Stomach (tissue), 9 donors: Measurements from ENCODE around the gene FBXL19. TPM values are rescaled to one million over a fixed set of nuclear protein-coding genes. Genes with fewer than 3 reads are reported as not detected.

Experiments used
- DNase-seq, 2 donors: peaks; one replicate each; pipeline versions ENCODE4 v3.0.0 to v3.0.0-alpha.2; 2013 to 2019
- H3K27ac ChIP-seq, 5 donors: fragments of 200-600 bp in 4 of 5; sonication (generic) in 4 of 5; one replicate each; pipeline ENCODE4 v1.5.1; 2013 to 2019; ENCODE audit warnings: mild to moderate bottlenecking in 1 of 5, moderate library complexity in 1 of 5
- H3K27me3 ChIP-seq, 3 donors: fragments of 200-600 bp; sonication (generic); one replicate each; pipeline ENCODE4 v1.5.1; 2017 to 2019; ENCODE audit warnings: mixed run types in 1 of 3
- H3K36me3 ChIP-seq, 4 donors: fragments of 200-600 bp; sonication (generic); 1 replicate in 3 of 4; 2 replicates in 1 of 4; pipeline ENCODE4 v1.5.1; 2016 to 2019
- H3K4me1 ChIP-seq, 4 donors: fragments of 200-600 bp; sonication (generic); one replicate each; pipeline ENCODE4 v1.5.1; 2016 to 2019
- H3K4me3 ChIP-seq, 4 donors: fragments of 200-600 bp; sonication (generic) in 3 of 4; one replicate each; pipeline ENCODE4 v1.5.1; 2016 to 2019; ENCODE audit warnings: mild to moderate bottlenecking in 1 of 4
- H3K9me3 ChIP-seq, 4 donors: fragments of 200-600 bp; sonication (generic); one replicate each; pipeline ENCODE4 v1.5.1; 2016 to 2019
- CTCF ChIP-seq, 7 experiments: fragments of 450-650 bp in 4 of 7; fragments of 200-600 bp in 3 of 7; sonication (generic) in 3 of 7; IDR thresholded peaks; one replicate each; pipeline ENCODE4 v1.5.1; 2016 to 2019; ENCODE audit warnings: antibody characterized with exemption in 7 of 7, control low read depth in 2 of 7, mild to moderate bottlenecking in 1 of 7
- EP300 ChIP-seq: sonication (generic); formaldehyde crosslinking; IDR thresholded peaks from one replicate; pipeline ENCODE4 v1.6.1; 2017; ENCODE audit warnings: antibody characterized with exemption
- POLR2A ChIP-seq, 4 donors: fragments of 450-650 bp; IDR thresholded peaks; one replicate each; pipeline ENCODE4 v1.6.1; 2016; ENCODE audit warnings: antibody characterized with exemption in 4 of 4, control low read depth in 2 of 4, mild to moderate bottlenecking in 1 of 4, moderate library complexity in 1 of 4
- POLR2AphosphoS5 ChIP-seq, 3 donors: sonication (generic); formaldehyde crosslinking; IDR thresholded peaks; one replicate each; pipeline ENCODE4 v1.6.1; 2016; ENCODE audit warnings: antibody characterized with exemption in 3 of 3
- WGBS, 5 donors: extraction: QIAGEN DNeasy Blood & Tissue Kit in 3 of 5; methylation state at CpG; one replicate each; pipeline versions ENCODE4 v1.1.5 to v1.1.7; 2013 to 2018; 5-methylcytosine and 5-hydroxymethylcytosine counted together
- intact Hi-C: fragments of 100-400 bp; cut with DNase I; formaldehyde crosslinking; loops from one replicate; pipeline ENCODE4 v1.15.1; 2023; ENCODE audit warnings: low total_unique reads
- polyA plus RNA-seq, 3 donors: library from polyadenylated mRNA; stranded (reverse); fragments of 200-250 nt; gene quantifications; one replicate each; pipeline ENCODE4 v1.2.3, GENCODE V29; 2013
- total RNA-seq, 5 donors: library from RNA; depleted of rRNA; stranded (reverse); fragments of >200 nt; gene quantifications; one replicate each; pipeline versions ENCODE4 v1.1.0 to v1.2.3, GENCODE V29; 2014 to 2016
- donor health status: healthy with polysubstance abuse.
- donor health status: Bipolar disorder and iron deficiency.
- donor health status: healthy.

The FBXL19 gene
- total and polyA plus RNA-seq, 8 donors: 5.8 to 252 (median 9.5) TPM

GRCh38 chr16:30910427-30911029, 12.8 kb upstream of the FBXL19 start:
- Histone ChIP-seq H3K9me3 (no peaks in the 10 kb centered on the region), H3K36me3 (no peaks in the 10 kb centered on the region), H3K4me1 (no peaks in the 10 kb centered on the region), H3K4me3 (no peak overlapping the region), H3K27me3 (no peaks in the 10 kb centered on the region), H3K27ac (no peak overlapping the region)
- intact Hi-C loops: no loop called here
- TF ChIP-seq POLR2AphosphoS5 (IDR thresholded peaks at IDR 0.05) (no peak), POLR2A (IDR thresholded peaks at IDR 0.05) (no peak)
- 66 to 73% (median 71%) methylated on average over 11 to 18 of the region's 18 CpGs for WGBS, 5 donors
- no peak for DNase-seq

GRCh38 chr16:30912794-30913412, 10.5 kb upstream of the FBXL19 start:
- H3K4me3 ChIP-seq: no peak overlapping the region
- intact Hi-C loops: no loop called here
- no peaks in the 10 kb centered on the region for H3K27me3 ChIP-seq
- H3K27ac ChIP-seq: no peak overlapping the region
- no peaks in the 10 kb centered on the region for H3K36me3 ChIP-seq
- TF ChIP-seq EP300 (no peak), POLR2A (IDR thresholded peaks at IDR 0.05) (no peak), POLR2AphosphoS5 (IDR thresholded peaks at IDR 0.05) (no peak), CTCF (IDR thresholded peaks at IDR 0.05) (no peak)
- no peaks in the 10 kb centered on the region for H3K4me1 ChIP-seq
- DNase-seq: no peak
- WGBS, 5 donors: 78 to 95% (median 84%) methylated on average over 6 of the region's 6 CpGs
- H3K9me3 ChIP-seq: no peaks in the 10 kb centered on the region

- WGBS, 5 donors: 76 to 96% (median 94%) methylated on average over 3 of the region's 3 CpGs
- no peak overlapping the region for H3K4me3 ChIP-seq
- intact Hi-C loops: loop anchor here (5.0 kb wide), 1 partner anchor 63 kb away; no protein-coding TSS in a partner anchor
- no peaks in the 10 kb centered on the region for H3K4me1 ChIP-seq
- TF ChIP-seq POLR2AphosphoS5 (IDR thresholded peaks at IDR 0.05) (no peak), POLR2A (IDR thresholded peaks at IDR 0.05) (no peak), CTCF (IDR thresholded peaks at IDR 0.05) (no peak), EP300 (no peak)
- no peak overlapping the region for H3K27ac ChIP-seq
- no peaks in the 10 kb centered on the region for H3K36me3 ChIP-seq
- H3K9me3 ChIP-seq: no peaks in the 10 kb centered on the region
- no peak for DNase-seq
- H3K27me3 ChIP-seq: no peaks in the 10 kb centered on the region
Measured at GRCh38 chr16:30914830-30915229, 8.5 kb upstream of the FBXL19 start.

- H3K36me3 ChIP-seq: no peaks in the 10 kb centered on the region
- DNase-seq: no peak
- H3K27me3 ChIP-seq: no peaks in the 10 kb centered on the region
- no peak overlapping the region for H3K27ac ChIP-seq
- WGBS, 5 donors: 78 to 100% (median 93%) methylated on average over 1 of the region's 1 CpG
- intact Hi-C loops: loop anchor here (5.0 kb wide), 1 partner anchor 66 kb away; no protein-coding TSS in a partner anchor
- no peaks in the 10 kb centered on the region for H3K9me3 ChIP-seq
- H3K4me3 ChIP-seq: no peak overlapping the region
- no peak for TF ChIP-seq CTCF (IDR thresholded peaks at IDR 0.05)
- TF ChIP-seq EP300: no peak
- TF ChIP-seq POLR2AphosphoS5 (IDR thresholded peaks at IDR 0.05): no peak
- no peak for TF ChIP-seq POLR2A (IDR thresholded peaks at IDR 0.05)
- H3K4me1 ChIP-seq: peaks cover 7 to 11% (median 10%) of the 10 kb centered on the region in 4 donors
Measured at GRCh38 chr16:30918614-30919013, 4.8 kb upstream of the FBXL19 start.

- intact Hi-C loops: no loop called here
- TF ChIP-seq EP300 (no peak), POLR2AphosphoS5 (IDR thresholded peaks at IDR 0.05) (no peak), CTCF (IDR thresholded peaks at IDR 0.05) (no peak), POLR2A (IDR thresholded peaks at IDR 0.05) (no peak)
- H3K27ac ChIP-seq: peak overlapping the region in 1 of 5 donors; percentile 94
- no peak for DNase-seq
- peaks cover 18 to 34% (median 29%) of the 10 kb centered on the region in 4 donors for H3K4me1 ChIP-seq
- H3K27me3 ChIP-seq: no peaks in the 10 kb centered on the region
- WGBS, 5 donors: 57 to 77% (median 72%) methylated on average over 2 of the region's 2 CpGs
- H3K4me3 ChIP-seq: no peak overlapping the region
- peaks cover 0 to 5% (median 5%) of the 10 kb centered on the region in 4 donors for H3K36me3 ChIP-seq
- no peaks in the 10 kb centered on the region for H3K9me3 ChIP-seq
Measured at GRCh38 chr16:30920891-30921290, 2.5 kb upstream of the FBXL19 start.
